ENCODE measurements around the gene DEPDC4.
"Not testable (repeated sequence)": the region's sequence is repeated elsewhere in the genome, so short reads cannot be mapped to it uniquely, and the experiment has no call there.

The DEPDC4 gene

GRCh38 chr12:100263131-100263530, 3.7 kb downstream of the DEPDC4 start:
- no peak for DNase-seq

GRCh38 chr12:100258127-100258526, 8.8 kb downstream of the DEPDC4 start:
- DNase-seq: no peak

- no peak for DNase-seq
These were observed 12.0 kb downstream of the DEPDC4 start for GRCh38 chr12:100254876-100255275.

GRCh38 chr12:100253437-100253836, 13.4 kb downstream of the DEPDC4 start:
- DNase-seq: no peak

- peak; percentile 95 for DNase-seq
These were observed 15.0 kb downstream of the DEPDC4 start for GRCh38 chr12:100251917-100252316.

GRCh38 chr12:100249941-100250340, 16.9 kb downstream of the DEPDC4 start:
- DNase-seq: no peak

GRCh38 chr12:100248886-100249285, 18.0 kb downstream of the DEPDC4 start:
- DNase-seq: no peak

- DNase-seq: no peak
These were observed 19.1 kb downstream of the DEPDC4 start for GRCh38 chr12:100247765-100248164.

- no peak for DNase-seq
These were observed 23.7 kb downstream of the DEPDC4 start for GRCh38 chr12:100243137-100243536.

- DNase-seq: no peak
These were observed 27.3 kb downstream of the DEPDC4 start for GRCh38 chr12:100239589-100239988.

GRCh38 chr12:100238801-100239200, 28.1 kb downstream of the DEPDC4 start:
- DNase-seq: no peak

GRCh38 chr12:100234591-100235304, 32.1 kb downstream of the DEPDC4 start:
- DNase-seq: peak; percentile 38

GRCh38 chr12:100234166-100234565, 32.7 kb downstream of the DEPDC4 start:
- DNase-seq: no peak

GRCh38 chr12:100231873-100232272, 35.0 kb downstream of the DEPDC4 start:
- not testable (repeated sequence) for DNase-seq

GRCh38 chr12:100229876-100230275, 37.0 kb downstream of the DEPDC4 start:
- no peak for DNase-seq

GRCh38 chr12:100229036-100229635, 37.7 kb downstream of the DEPDC4 start:
- no peak for DNase-seq

- no peak for DNase-seq
These were observed 41.4 kb downstream of the DEPDC4 start for GRCh38 chr12:100225491-100225890.

GRCh38 chr12:100222173-100222572, 44.7 kb downstream of the DEPDC4 start:
- DNase-seq: not testable (repeated sequence)

- peak; percentile 53 for DNase-seq
These were observed 45.4 kb downstream of the DEPDC4 start for GRCh38 chr12:100221523-100221922.

GRCh38 chr12:100219328-100220109, 47.4 kb downstream of the DEPDC4 start:
- no peak for DNase-seq

GRCh38 chr12:100216337-100216736, 50.5 kb downstream of the DEPDC4 start:
- no peak for DNase-seq

GRCh38 chr12:100215209-100215608, 51.7 kb downstream of the DEPDC4 start:
- DNase-seq: no peak

- DNase-seq: no peak
These were observed 52.4 kb downstream of the DEPDC4 start for GRCh38 chr12:100214518-100214917.
